GM06990 (cell line): ENCODE results near the gene DOCK9.

Source experiments
- DNase-seq: peaks from one replicate; pipeline ENCODE4 v3.0.0-alpha.2; 2011; ENCODE audit not compliant: insufficient read length; ENCODE audit errors: extremely low read depth
- H3K27me3 ChIP-seq: replicated peaks from 2 replicates; pipeline ENCODE4 v1.6.0; 2011; ENCODE audit warnings: low read length; ENCODE audit not compliant: control insufficient read depth, insufficient read depth
- H3K36me3 ChIP-seq: 2 replicates; pipeline ENCODE4 v1.5.1; 2011; ENCODE audit warnings: low read length; ENCODE audit not compliant: control insufficient read depth, insufficient read depth
- H3K4me3 ChIP-seq: replicated peaks from 2 replicates; pipeline ENCODE4 v1.5.1; 2011; ENCODE audit warnings: low read depth, mild to moderate bottlenecking, control low read depth, low read length
- CTCF ChIP-seq: IDR thresholded peaks from 2 replicates; pipeline ENCODE4 v1.5.1; 2011; ENCODE audit warnings: low read length, control low read depth, mild to moderate bottlenecking, inconsistent platforms; ENCODE audit not compliant: insufficient read depth, poor library complexity, severe bottlenecking

DOCK9 gene

GRCh38 chr13:98944336-98944735, 33.5 kb downstream of the DOCK9 start:
- no peak for TF ChIP-seq CTCF
- no peak for DNase-seq

DNA sequence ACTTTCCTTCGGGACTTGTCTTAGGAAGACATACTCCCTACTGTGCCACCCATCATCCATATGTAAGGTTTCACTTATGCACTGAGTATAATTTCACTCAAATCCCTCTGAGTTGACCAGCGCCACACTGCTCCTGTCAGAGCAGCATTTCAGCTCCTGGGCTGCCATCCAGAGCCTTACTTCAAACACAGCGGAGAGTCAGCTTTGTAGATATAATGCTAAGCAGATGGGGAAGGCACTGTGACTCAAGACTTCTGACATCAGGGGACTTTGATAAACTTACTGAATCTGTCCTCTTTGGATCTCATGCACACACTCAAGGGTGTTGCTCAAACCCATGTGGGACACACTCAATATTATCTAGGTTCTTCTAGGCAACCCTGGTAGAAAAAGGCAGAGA, 34.9 kb downstream of the DOCK9 start:
- H3K4me3 ChIP-seq, result no peak overlapping the region
- no peaks in the 10 kb centered on the region; the same call in 1 of the 2 replicates for H3K27me3 ChIP-seq
- no peak for TF ChIP-seq CTCF
- H3K36me3 ChIP-seq, result no peaks in the 10 kb centered on the region
- no peak for DNase-seq

More at GRCh38 chr13:98944336-98944735, 33.5 kb downstream of the DOCK9 start:
- H3K36me3 ChIP-seq, result no peaks in the 10 kb centered on the region
- H3K27me3 ChIP-seq, result no peaks in the 10 kb centered on the region; the same call in 1 of the 2 replicates
- H3K4me3 ChIP-seq, result no peak overlapping the region

GRCh38 chr13:98942485-98942884, 35.4 kb downstream of the DOCK9 start:
- DNase-seq, result no peak
- H3K27me3 ChIP-seq, result no peaks in the 10 kb centered on the region; the same call in 1 of the 2 replicates
- TF ChIP-seq CTCF, result no peak
- no peaks in the 10 kb centered on the region for H3K36me3 ChIP-seq
- H3K4me3 ChIP-seq, result no peak overlapping the region

- DNase-seq, result no peak
- H3K4me3 ChIP-seq, result no peak overlapping the region
- no peaks in the 10 kb centered on the region for H3K36me3 ChIP-seq
- H3K27me3 ChIP-seq, result no peaks in the 10 kb centered on the region
- no peak for TF ChIP-seq CTCF
These were observed 36.3 kb downstream of the DOCK9 start for GRCh38 chr13:98941536-98941935.

DNA sequence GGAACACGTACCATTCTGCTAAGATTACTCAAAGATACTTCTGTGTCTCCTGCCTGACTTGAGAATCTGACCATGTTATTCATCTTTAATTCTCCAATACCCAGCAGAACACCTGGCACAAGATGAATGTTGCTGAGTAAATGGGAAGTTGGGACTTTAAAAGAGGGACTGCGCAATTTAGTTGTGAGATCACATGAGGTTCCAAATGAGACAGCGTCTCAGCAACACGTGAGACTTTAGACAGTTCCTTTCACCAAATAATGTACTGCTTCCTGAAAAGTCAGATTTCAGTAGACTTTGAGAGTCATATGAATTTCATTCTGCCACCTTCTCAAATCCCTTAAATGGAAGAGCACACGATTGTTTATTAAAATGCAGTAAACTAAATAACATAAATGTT, 36.7 kb downstream of the DOCK9 start:
- H3K36me3 ChIP-seq, result no peaks in the 10 kb centered on the region
- H3K4me3 ChIP-seq, result no peak overlapping the region
- no peak for TF ChIP-seq CTCF
- no peak for DNase-seq
- no peaks in the 10 kb centered on the region for H3K27me3 ChIP-seq
